Mesendoderm (in vitro differentiated cells): ENCODE data around the gene DENND4C.

Experiments
- DNase-seq: peaks from one replicate; pipeline ENCODE4 v3.0.0; 2013
- H2AK5ac ChIP-seq: 2 replicates; pipeline ENCODE4 v1.6.1; 2013; ENCODE audit warnings: low read length, inconsistent platforms
- H2BK120ac ChIP-seq: 2 replicates; pipeline ENCODE4 v1.6.1; 2013; ENCODE audit warnings: low read depth, mild to moderate bottlenecking, low read length, moderate library complexity, mixed read lengths
- H2BK15ac ChIP-seq: replicated peaks from 2 replicates; pipeline ENCODE4 v1.6.1; 2013; ENCODE audit warnings: low read depth, mild to moderate bottlenecking, moderate library complexity
- H2BK5ac ChIP-seq: 2 replicates; pipeline ENCODE4 v1.6.1; 2013; ENCODE audit warnings: low read length, inconsistent platforms
- H3K18ac ChIP-seq: 2 replicates; pipeline ENCODE4 v1.6.1; 2013; ENCODE audit warnings: mild to moderate bottlenecking, low read length, mixed read lengths
- H3K23ac ChIP-seq: one replicate; pipeline ENCODE4 v1.6.1; 2013; ENCODE audit warnings: low read length
- H3K27ac ChIP-seq: 2 replicates; pipeline ENCODE4 v1.5.1; 2013; ENCODE audit warnings: low read depth, mild to moderate bottlenecking, inconsistent platforms, low read length, moderate library complexity
- H3K27me3 ChIP-seq: 2 replicates; pipeline ENCODE4 v1.6.1; 2013; ENCODE audit warnings: low read length, control low read depth, mild to moderate bottlenecking, inconsistent platforms; ENCODE audit not compliant: insufficient read depth, poor library complexity
- H3K36me3 ChIP-seq: 2 replicates; pipeline ENCODE4 v1.6.1; 2013; ENCODE audit warnings: low read length, inconsistent platforms; ENCODE audit not compliant: control insufficient read depth, insufficient read depth
- H3K4ac ChIP-seq: one replicate; pipeline ENCODE4 v1.6.1; 2013; ENCODE audit warnings: low read depth, mild to moderate bottlenecking, low read length, moderate library complexity
- H3K4me1 ChIP-seq: 2 replicates; pipeline ENCODE4 v1.6.1; 2013; ENCODE audit warnings: low read depth, low read length, inconsistent platforms; ENCODE audit not compliant: control insufficient read depth
- H3K4me2 ChIP-seq: 2 replicates; pipeline ENCODE4 v1.6.1; 2013; ENCODE audit warnings: low read length
- H3K4me3 ChIP-seq: 2 replicates; pipeline ENCODE4 v1.5.1; 2013; ENCODE audit warnings: mild to moderate bottlenecking, low read length
- H3K56ac ChIP-seq: one replicate; pipeline ENCODE4 v1.6.1; 2013; ENCODE audit warnings: low read length
- H3K79me1 ChIP-seq: 2 replicates; pipeline ENCODE4 v1.6.1; 2013; ENCODE audit warnings: low read length, inconsistent platforms
- H3K79me2 ChIP-seq: 2 replicates; pipeline ENCODE4 v1.6.1; 2013; ENCODE audit warnings: mild to moderate bottlenecking, low read length; ENCODE audit not compliant: control insufficient read depth, insufficient read depth
- H3K9ac ChIP-seq: 2 replicates; pipeline ENCODE4 v1.6.1; 2013; ENCODE audit warnings: low read length, inconsistent platforms
- H4K5ac ChIP-seq: one replicate; pipeline ENCODE4 v1.6.1; 2013; ENCODE audit warnings: low read length
- H4K8ac ChIP-seq: one replicate; pipeline ENCODE4 v1.6.1; 2013; ENCODE audit warnings: low read depth, mild to moderate bottlenecking, control low read depth, low read length, moderate library complexity
- WGBS: extraction: QIAGEN DNeasy Blood & Tissue Kit; methylation state at CpG from one replicate; pipeline ENCODE4 v1.1.7; 2013; ENCODE audit warnings: low lambda C conversion rate, missing lambda C conversion rate; ENCODE audit not compliant: insufficient coverage; ENCODE audit errors: extremely low coverage; 5-methylcytosine and 5-hydroxymethylcytosine counted together

DENND4C gene

DNA sequence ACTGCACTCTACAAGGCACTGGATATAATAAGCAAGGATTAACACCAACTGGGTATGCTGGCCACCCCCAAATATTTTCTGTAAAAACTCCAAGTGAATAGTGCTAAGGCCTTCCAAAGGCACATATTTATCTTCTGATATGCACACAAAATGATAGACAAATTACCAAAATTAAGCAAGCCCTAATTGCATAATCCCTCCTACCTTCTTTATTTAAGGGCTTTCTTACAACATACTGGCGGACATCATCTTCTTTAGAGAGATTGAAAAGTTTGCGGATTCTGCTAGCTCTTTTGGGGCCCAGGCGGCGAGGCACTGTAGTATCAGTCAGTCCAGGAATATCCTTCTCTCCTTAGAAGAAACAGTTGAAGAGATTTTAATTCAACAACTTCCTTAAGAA lies 147.7 kb downstream of the DENND4C start:
- peak overlapping the region; percentile 94 for H3K9ac ChIP-seq
- WGBS: no CpG with 5 or more reads among the region's 4 CpGs
- H4K5ac ChIP-seq: no peak overlapping the region
- peak overlapping the region; percentile 80 for H3K4me3 ChIP-seq
- H4K8ac ChIP-seq: no peak overlapping the region
- no peak overlapping the region for H2BK120ac ChIP-seq
- H3K4ac ChIP-seq: no peak overlapping the region
- H3K27ac ChIP-seq: no peak overlapping the region
- H3K79me2 ChIP-seq: peaks cover 27% of the 10 kb centered on the region
- peaks cover 16% of the 10 kb centered on the region for H3K36me3 ChIP-seq
- peaks cover 2% of the 10 kb centered on the region for H3K79me1 ChIP-seq
- peak overlapping the region; percentile 47 for H3K4me2 ChIP-seq
- DNase-seq: no peak
- H3K4me1 ChIP-seq: no peaks in the 10 kb centered on the region
- H2BK15ac ChIP-seq: no peak overlapping the region
- no peak overlapping the region for H3K23ac ChIP-seq
- H3K18ac ChIP-seq: no peak overlapping the region
- no peak overlapping the region for H2BK5ac ChIP-seq
- H3K27me3 ChIP-seq: no peaks in the 10 kb centered on the region
- H3K56ac ChIP-seq: peak overlapping the region; percentile 80
- no peak overlapping the region for H2AK5ac ChIP-seq

DNA sequence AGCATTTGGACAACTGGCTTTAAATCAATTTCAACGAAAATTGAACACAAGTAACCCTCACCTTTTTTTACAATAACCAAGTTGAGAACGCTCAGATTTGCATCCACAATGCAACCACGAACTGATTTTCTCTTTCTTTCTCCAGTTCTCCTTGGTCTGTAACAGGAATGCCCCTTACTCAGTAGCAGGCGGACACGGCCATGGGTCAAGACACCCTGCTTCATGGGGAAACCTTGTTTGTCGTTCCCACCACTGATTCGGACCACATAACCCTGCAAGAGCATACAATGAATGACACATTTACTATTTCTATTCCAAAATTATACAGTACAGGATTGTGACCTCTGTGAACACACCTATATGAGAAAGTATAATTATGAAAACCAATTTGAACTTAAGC lies 148.2 kb downstream of the DENND4C start:
- H3K79me1 ChIP-seq: peaks cover 2% of the 10 kb centered on the region
- H2BK5ac ChIP-seq: no peak overlapping the region
- no peaks in the 10 kb centered on the region for H3K4me1 ChIP-seq
- H3K23ac ChIP-seq: no peak overlapping the region
- H4K5ac ChIP-seq: no peak overlapping the region
- H3K56ac ChIP-seq: peak overlapping the region; percentile 80
- no peak overlapping the region for H2AK5ac ChIP-seq
- no CpG with 5 or more reads among the region's 7 CpGs for WGBS
- H3K27me3 ChIP-seq: no peaks in the 10 kb centered on the region
- H2BK120ac ChIP-seq: no peak overlapping the region
- no peak overlapping the region for H3K27ac ChIP-seq
- peaks cover 16% of the 10 kb centered on the region for H3K36me3 ChIP-seq
- H3K18ac ChIP-seq: no peak overlapping the region
- H2BK15ac ChIP-seq: no peak overlapping the region
- peaks cover 27% of the 10 kb centered on the region for H3K79me2 ChIP-seq
- DNase-seq: no peak
- H3K4me3 ChIP-seq: peak overlapping the region; percentile 80
- no peak overlapping the region for H3K4ac ChIP-seq
- H3K4me2 ChIP-seq: peak overlapping the region; percentile 47
- H3K9ac ChIP-seq: peak overlapping the region; percentile 94
- no peak overlapping the region for H4K8ac ChIP-seq

GRCh38 chr9:19379283-19379682 lies 148.8 kb downstream of the DENND4C start:
- H2BK5ac ChIP-seq: no peak overlapping the region
- peaks cover 16% of the 10 kb centered on the region for H3K36me3 ChIP-seq
- H3K23ac ChIP-seq: no peak overlapping the region
- DNase-seq: peak; percentile 8
- H3K27ac ChIP-seq: peak overlapping the region; percentile 18
- no peak overlapping the region for H2AK5ac ChIP-seq
- H4K5ac ChIP-seq: no peak overlapping the region
- peak overlapping the region; percentile 91 for H3K56ac ChIP-seq
- no peak overlapping the region for H4K8ac ChIP-seq
- H3K4ac ChIP-seq: peak overlapping the region; percentile 73
- peaks cover 2% of the 10 kb centered on the region for H3K79me1 ChIP-seq
- peak overlapping the region; percentile 47 for H3K4me2 ChIP-seq
- no peak overlapping the region for H2BK15ac ChIP-seq
- no peaks in the 10 kb centered on the region for H3K27me3 ChIP-seq
- H3K9ac ChIP-seq: peak overlapping the region; percentile 94
- H3K79me2 ChIP-seq: peaks cover 27% of the 10 kb centered on the region
- H2BK120ac ChIP-seq: no peak overlapping the region
- no CpG with 5 or more reads among the region's 12 CpGs for WGBS
- H3K18ac ChIP-seq: peak overlapping the region; percentile 97
- peak overlapping the region; percentile 80 for H3K4me3 ChIP-seq
- H3K4me1 ChIP-seq: no peaks in the 10 kb centered on the region

DNA sequence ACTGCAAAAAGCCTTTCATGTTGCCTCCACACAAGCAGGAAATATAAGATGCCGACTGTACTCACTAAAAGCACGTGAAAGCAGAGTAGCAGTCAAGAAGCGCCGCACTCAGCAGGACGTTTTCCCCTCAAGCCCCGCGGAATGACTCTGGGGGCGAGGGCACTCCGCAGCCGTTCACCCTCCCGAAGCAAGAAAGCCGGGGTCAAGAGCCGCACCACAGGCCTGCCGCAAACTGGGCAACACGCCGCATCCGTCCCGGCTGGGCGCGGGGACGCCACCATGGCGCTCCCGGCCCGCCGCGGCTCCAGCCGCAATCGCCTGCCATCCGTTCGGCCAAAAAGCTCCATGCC lies 149.2 kb downstream of the DENND4C start:
- H3K4me1 ChIP-seq: no peaks in the 10 kb centered on the region
- peak overlapping the region; percentile 77 for H3K4ac ChIP-seq
- DNase-seq: no peak
- H3K27me3 ChIP-seq: no peaks in the 10 kb centered on the region
- H3K79me1 ChIP-seq: peaks cover 2% of the 10 kb centered on the region
- WGBS: no CpG with 5 or more reads among the region's 30 CpGs
- no peak overlapping the region for H2AK5ac ChIP-seq
- peak overlapping the region; percentile 47 for H3K4me2 ChIP-seq
- peak overlapping the region; percentile 18 for H3K27ac ChIP-seq
- H3K4me3 ChIP-seq: peak overlapping the region; percentile 80
- peaks cover 13% of the 10 kb centered on the region for H3K36me3 ChIP-seq
- peak overlapping the region; percentile 94 for H3K9ac ChIP-seq
- no peak overlapping the region for H2BK15ac ChIP-seq
- peaks cover 27% of the 10 kb centered on the region for H3K79me2 ChIP-seq
- H2BK120ac ChIP-seq: peak overlapping the region; percentile 18
- H3K18ac ChIP-seq: peak overlapping the region; percentile 97
- H4K8ac ChIP-seq: no peak overlapping the region
- peak overlapping the region; percentile 91 for H3K56ac ChIP-seq
- peak overlapping the region; percentile 16 for H2BK5ac ChIP-seq
- H4K5ac ChIP-seq: no peak overlapping the region
- no peak overlapping the region for H3K23ac ChIP-seq

DNA sequence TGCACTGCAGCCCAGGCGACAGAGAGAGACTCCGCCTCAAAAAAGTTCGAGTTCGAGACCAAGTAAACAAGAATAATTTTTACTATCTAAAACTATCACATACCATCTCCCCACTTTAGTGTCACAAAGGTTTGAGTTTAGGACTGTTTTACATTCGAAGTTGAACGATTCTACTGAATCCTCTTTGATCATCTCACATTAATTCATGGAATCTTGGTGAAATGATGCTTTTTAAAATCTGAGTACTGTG lies 150.3 kb downstream of the DENND4C start:
- Histone ChIP-seq H3K18ac (peak overlapping the region; percentile 1), H3K27me3 (no peaks in the 10 kb centered on the region), H3K23ac (no peak overlapping the region), H2BK5ac (no peak overlapping the region), H3K27ac (no peak overlapping the region), H3K9ac (peak overlapping the region; percentile 89), H3K4me3 (peak overlapping the region; percentile 88), H3K4ac (no peak overlapping the region), H3K4me2 (peak overlapping the region; percentile 4), H2AK5ac (no peak overlapping the region), H4K5ac (no peak overlapping the region), H2BK120ac (no peak overlapping the region), H3K79me2 (peaks cover 27% of the 10 kb centered on the region), H3K79me1 (peaks cover 2% of the 10 kb centered on the region), H2BK15ac (no peak overlapping the region), H3K56ac (peak overlapping the region; percentile 96), H4K8ac (peak overlapping the region; percentile 58), H3K36me3 (peaks cover 10% of the 10 kb centered on the region), H3K4me1 (no peaks in the 10 kb centered on the region)
- no peak for DNase-seq
- WGBS: no CpG with 5 or more reads among the region's 6 CpGs

DNA sequence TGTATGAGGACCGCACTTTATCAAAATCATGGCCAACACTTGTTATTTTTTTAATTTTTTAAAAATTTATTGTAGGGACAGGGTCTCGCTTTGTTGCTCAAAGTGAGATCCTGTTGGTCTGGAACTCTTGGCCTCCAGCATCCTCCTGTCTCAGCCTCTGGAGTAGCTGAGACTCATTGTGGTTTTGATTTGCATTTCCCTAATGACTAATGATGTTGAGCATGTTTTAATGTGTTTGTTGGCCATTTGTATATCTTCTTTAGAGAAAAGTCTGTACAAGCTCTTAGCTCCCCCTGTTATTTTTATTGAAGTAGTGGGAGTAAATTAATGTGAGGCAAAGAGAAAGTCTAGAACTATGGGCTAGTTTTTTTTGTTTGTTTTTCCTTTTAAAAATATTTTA lies 151.2 kb downstream of the DENND4C start:
- Histone ChIP-seq H4K8ac (no peak overlapping the region), H3K36me3 (peaks cover 7% of the 10 kb centered on the region), H3K79me2 (peaks cover 27% of the 10 kb centered on the region), H3K4me3 (no peak overlapping the region), H2BK15ac (no peak overlapping the region), H3K9ac (no peak overlapping the region), H2BK5ac (no peak overlapping the region), H3K56ac (no peak overlapping the region), H3K79me1 (peaks cover 2% of the 10 kb centered on the region), H3K4ac (no peak overlapping the region), H3K18ac (no peak overlapping the region), H3K27ac (no peak overlapping the region), H3K4me2 (no peak overlapping the region), H2AK5ac (no peak overlapping the region), H3K23ac (no peak overlapping the region), H4K5ac (no peak overlapping the region), H2BK120ac (no peak overlapping the region), H3K4me1 (no peaks in the 10 kb centered on the region), H3K27me3 (no peaks in the 10 kb centered on the region)
- no CpG with 5 or more reads among the region's 2 CpGs for WGBS
- DNase-seq: no peak
